Spinal cord (tissue), 10 donors: ENCODE measurements around the gene ADARB1. TPM values are rescaled to one million over a fixed set of nuclear protein-coding genes. Genes with fewer than 3 reads are reported as not detected.
A peak's percentile ranks its signal among the peaks of the same experiment; 100 is the strongest.

Source experiments
- DNase-seq, 6 donors: peaks; one replicate each; pipeline versions ENCODE4 v3.0.0 to v3.0.0-alpha.2; 2013 to 2015; ENCODE audit warnings: low spot score in 6 of 6, low read depth in 4 of 6
- H3K27ac ChIP-seq: one replicate; pipeline ENCODE4 v1.5.1; 2013; ENCODE audit warnings: low read depth, low read length, control low read depth
- H3K27me3 ChIP-seq: one replicate; pipeline ENCODE4 v1.6.1; 2013; ENCODE audit warnings: low read length; ENCODE audit not compliant: control insufficient read depth, insufficient read depth
- H3K36me3 ChIP-seq: one replicate; pipeline ENCODE4 v1.6.1; 2013; ENCODE audit warnings: low read length; ENCODE audit not compliant: control insufficient read depth, insufficient read depth
- H3K4me1 ChIP-seq: one replicate; pipeline ENCODE4 v1.6.1; 2013; ENCODE audit warnings: low read length; ENCODE audit not compliant: control insufficient read depth, insufficient read depth
- H3K4me3 ChIP-seq: one replicate; pipeline ENCODE4 v1.5.1; 2013; ENCODE audit warnings: low read depth, low read length, control low read depth
- H3K9me3 ChIP-seq: one replicate; pipeline ENCODE4 v1.6.1; 2013; ENCODE audit warnings: low read length; ENCODE audit not compliant: control insufficient read depth, insufficient read depth
- WGBS: methylation state at CpG from one replicate; pipeline ENCODE4 v1.1.5; 2013; ENCODE audit warnings: missing lambda C conversion rate; ENCODE audit not compliant: insufficient coverage; 5-methylcytosine and 5-hydroxymethylcytosine counted together
- polyA plus RNA-seq, 2 donors: library from polyadenylated mRNA; unstranded; fragments of 120-200 nt; gene quantifications; one replicate each; pipeline ENCODE4 v1.2.1, GENCODE V29; 2013; ENCODE audit not compliant: insufficient read length in 2 of 2
- total RNA-seq, 2 donors: library from RNA; depleted of rRNA in 1 of 2; stranded (reverse); fragments of 120-200 nt in 1 of 2; fragments of >200 nt in 1 of 2; gene quantifications; one replicate each; pipeline versions ENCODE4 v1.2.3 to v1.2.4, GENCODE V29; 2013 to 2014
- donor health status: healthy.

Gene ADARB1
- total and polyA plus RNA-seq, 4 donors, result 18.2 to 39.4 (median 28.8) TPM

GRCh38 chr21:45246386-45247320 lies 172.3 kb downstream of the ADARB1 start:
- Histone ChIP-seq H3K4me1 (peaks cover 8% of the 10 kb centered on the region), H3K36me3 (no peaks in the 10 kb centered on the region), H3K27me3 (no peaks in the 10 kb centered on the region), H3K4me3 (no peak overlapping the region), H3K9me3 (peaks cover 4% of the 10 kb centered on the region), H3K27ac (no peak overlapping the region)
- 56% methylated on average over 3 of the region's 20 CpGs for WGBS
- peak in 1 of 6 donors; percentile 63 for DNase-seq

DNA sequence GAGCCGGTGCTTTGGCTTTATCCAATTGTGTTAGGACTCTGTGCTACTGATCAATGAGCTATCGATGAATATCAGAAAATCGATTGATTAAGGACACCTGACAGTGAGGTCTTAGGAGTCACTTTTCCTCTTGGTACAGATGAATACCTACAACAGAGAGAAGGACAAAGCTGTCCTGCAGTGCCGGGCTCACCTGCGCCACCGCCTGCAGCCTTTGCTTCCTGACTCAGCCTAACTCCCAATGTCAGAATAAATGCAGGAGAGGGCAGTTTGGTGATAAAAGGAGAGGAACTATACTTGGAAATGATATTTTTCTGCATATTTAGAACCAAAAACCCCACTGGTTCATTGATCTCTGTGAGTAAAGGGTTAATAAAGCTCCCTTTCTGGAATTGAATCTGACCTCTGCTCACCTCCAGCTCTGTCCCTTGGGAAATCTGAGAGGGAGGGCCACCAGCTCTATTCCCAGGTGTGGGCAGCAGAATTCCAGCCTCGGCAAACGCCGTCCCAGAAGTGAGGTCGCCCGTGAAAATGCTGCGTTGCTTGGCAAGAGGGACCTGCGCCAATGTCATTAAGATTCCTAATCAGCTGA lies 174.0 kb downstream of the ADARB1 start:
- peaks cover 2% of the 10 kb centered on the region for H3K9me3 ChIP-seq
- H3K4me3 ChIP-seq, result no peak overlapping the region
- H3K27ac ChIP-seq, result no peak overlapping the region
- DNase-seq, result peak in 1 of 6 donors; percentile 10
- WGBS, result 21% methylated on average over 8 of the region's 13 CpGs
- no peaks in the 10 kb centered on the region for H3K27me3 ChIP-seq
- H3K4me1 ChIP-seq, result peaks cover 8% of the 10 kb centered on the region
- no peaks in the 10 kb centered on the region for H3K36me3 ChIP-seq

DNA sequence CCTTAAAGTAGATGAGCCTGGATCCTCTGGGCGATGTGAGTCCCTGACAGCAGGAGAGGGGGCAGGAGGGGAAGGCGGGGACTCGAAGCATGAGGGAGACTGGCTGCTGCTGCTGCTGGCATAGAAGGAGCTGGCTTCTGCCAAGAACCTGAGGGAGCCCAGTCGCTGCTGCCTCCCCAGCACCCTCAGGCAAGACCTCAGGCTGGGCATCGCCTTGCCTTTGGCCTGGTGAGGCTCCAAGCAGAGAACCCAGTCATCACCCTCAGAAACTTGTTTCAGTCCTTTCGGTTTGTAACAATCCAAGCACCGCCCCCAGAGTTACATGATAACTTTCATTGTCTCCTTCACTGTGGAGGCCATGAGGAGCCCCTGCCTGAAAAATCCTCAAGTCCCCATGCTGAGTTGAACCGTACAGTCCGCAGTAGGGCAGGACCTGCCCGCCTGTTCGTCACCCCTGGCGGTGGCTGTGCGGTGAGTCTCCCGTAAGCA lies 174.6 kb downstream of the ADARB1 start:
- H3K4me3 ChIP-seq, result no peak overlapping the region
- H3K4me1 ChIP-seq, result peaks cover 8% of the 10 kb centered on the region
- peak in 2 of 6 donors; percentile 66 to 69 for DNase-seq
- 48% methylated on average over 14 of the region's 14 CpGs for WGBS
- no peaks in the 10 kb centered on the region for H3K27me3 ChIP-seq
- H3K9me3 ChIP-seq, result no peaks in the 10 kb centered on the region
- no peaks in the 10 kb centered on the region for H3K36me3 ChIP-seq
- no peak overlapping the region for H3K27ac ChIP-seq

- H3K27ac ChIP-seq, result no peak overlapping the region
- no peaks in the 10 kb centered on the region for H3K36me3 ChIP-seq
- no peak for DNase-seq
- no peaks in the 10 kb centered on the region for H3K27me3 ChIP-seq
- peaks cover 8% of the 10 kb centered on the region for H3K4me1 ChIP-seq
- no peak overlapping the region for H3K4me3 ChIP-seq
- 92% methylated on average over 6 of the region's 6 CpGs for WGBS
- H3K9me3 ChIP-seq, result no peaks in the 10 kb centered on the region
Measured at GRCh38 chr21:45249626-45250025, 175.2 kb downstream of the ADARB1 start.

DNA sequence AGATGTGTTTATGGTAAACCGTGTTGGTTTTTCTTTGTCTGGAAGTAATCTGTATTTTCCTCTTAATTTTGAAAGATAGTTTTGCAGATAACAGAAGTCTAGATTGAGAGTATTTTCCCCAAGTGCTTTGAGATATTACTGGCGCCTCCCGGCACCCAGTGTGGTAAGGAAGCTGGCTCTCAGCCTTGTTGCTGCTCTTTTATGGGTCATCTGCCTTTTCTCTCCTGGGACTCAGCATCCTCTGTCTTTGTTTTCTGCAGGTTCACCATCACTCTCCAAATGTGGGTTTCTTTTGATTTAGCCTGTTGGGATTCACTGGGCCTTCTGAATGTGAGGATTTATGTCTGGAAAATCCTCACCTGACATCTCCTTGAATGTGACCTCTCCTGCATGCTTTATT lies 175.9 kb downstream of the ADARB1 start:
- WGBS, result 100% methylated on average over 2 of the region's 3 CpGs
- Histone ChIP-seq H3K9me3 (no peaks in the 10 kb centered on the region), H3K27me3 (no peaks in the 10 kb centered on the region), H3K4me3 (no peak overlapping the region), H3K36me3 (no peaks in the 10 kb centered on the region), H3K27ac (no peak overlapping the region), H3K4me1 (peaks cover 8% of the 10 kb centered on the region)
- DNase-seq, result no peak

DNA sequence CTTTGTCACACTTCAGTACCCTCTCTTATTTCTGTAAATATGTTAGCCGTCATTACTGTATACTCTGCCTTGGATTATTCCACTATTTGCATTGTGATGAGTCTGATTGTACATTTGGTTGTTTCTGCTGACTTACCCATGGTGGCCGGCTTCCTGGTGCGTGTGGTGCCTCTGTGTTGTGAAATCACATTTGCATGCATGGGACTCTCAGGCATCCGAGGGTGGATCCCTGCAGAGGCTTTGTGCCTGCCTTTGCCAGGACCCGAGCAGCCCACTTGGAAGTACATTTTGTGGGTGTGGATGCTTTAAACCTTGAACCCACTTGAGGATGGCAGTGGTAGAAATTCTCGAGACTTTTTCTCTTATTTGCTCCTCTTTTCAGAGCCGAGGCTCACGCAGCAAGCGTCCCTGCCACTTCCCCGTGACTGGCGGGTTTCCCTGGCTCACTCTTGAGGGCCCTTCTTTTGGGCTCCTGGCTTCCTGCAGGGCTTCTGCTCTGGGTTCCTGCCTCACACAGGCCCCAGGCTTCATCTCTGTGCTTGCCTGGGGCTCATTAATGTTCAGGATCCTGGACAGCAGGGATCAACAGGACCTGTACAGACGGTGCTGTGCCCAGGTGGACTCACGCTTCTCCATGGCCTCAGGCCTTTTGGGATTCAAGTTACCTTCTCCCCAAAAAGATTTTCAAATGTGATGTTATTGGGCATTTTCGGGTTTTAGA lies 176.7 kb downstream of the ADARB1 start:
- H3K27ac ChIP-seq, result no peak overlapping the region
- H3K9me3 ChIP-seq, result no peaks in the 10 kb centered on the region
- no peaks in the 10 kb centered on the region for H3K36me3 ChIP-seq
- no peaks in the 10 kb centered on the region for H3K27me3 ChIP-seq
- H3K4me3 ChIP-seq, result no peak overlapping the region
- DNase-seq, result no peak
- peaks cover 8% of the 10 kb centered on the region for H3K4me1 ChIP-seq
- WGBS, result 78% methylated on average over 10 of the region's 14 CpGs

GRCh38 chr21:45251635-45252447 lies 177.5 kb downstream of the ADARB1 start:
- Histone ChIP-seq H3K27me3 (no peaks in the 10 kb centered on the region), H3K27ac (no peak overlapping the region), H3K4me1 (peaks cover 14% of the 10 kb centered on the region), H3K9me3 (no peaks in the 10 kb centered on the region), H3K36me3 (peaks cover 3% of the 10 kb centered on the region), H3K4me3 (no peak overlapping the region)
- DNase-seq, result no peak
- 95% methylated on average over 25 of the region's 28 CpGs for WGBS

- Histone ChIP-seq H3K36me3 (peaks cover 5% of the 10 kb centered on the region), H3K27ac (no peak overlapping the region), H3K4me1 (peaks cover 19% of the 10 kb centered on the region), H3K27me3 (no peaks in the 10 kb centered on the region), H3K4me3 (no peak overlapping the region), H3K9me3 (no peaks in the 10 kb centered on the region)
- no peak for DNase-seq
- 85% methylated on average over 9 of the region's 13 CpGs for WGBS
Measured at GRCh38 chr21:45252448-45252925, 178.1 kb downstream of the ADARB1 start.

DNA sequence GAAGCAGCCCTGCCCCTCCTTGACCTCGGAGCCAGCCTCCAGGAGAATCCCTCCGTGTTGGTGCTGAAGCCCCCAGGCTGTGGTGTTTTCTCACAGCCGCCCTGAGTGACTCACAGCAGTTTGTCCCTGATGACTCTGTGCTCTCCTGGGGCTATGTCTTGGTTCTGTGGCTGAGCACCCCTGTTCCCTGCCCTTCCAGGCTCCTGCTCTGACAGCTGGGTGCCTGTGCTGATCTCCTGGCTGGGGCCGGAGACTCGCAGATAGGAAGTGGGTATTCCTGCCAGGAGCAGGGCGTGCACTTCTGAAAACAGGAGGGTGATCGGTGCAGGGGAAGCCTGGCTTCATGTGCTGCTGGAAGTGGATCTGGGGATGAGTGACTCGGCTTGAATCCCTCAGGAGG lies 178.8 kb downstream of the ADARB1 start:
- no peak for DNase-seq
- Histone ChIP-seq H3K4me3 (no peak overlapping the region), H3K27ac (no peak overlapping the region), H3K27me3 (no peaks in the 10 kb centered on the region), H3K36me3 (peaks cover 6% of the 10 kb centered on the region), H3K9me3 (no peaks in the 10 kb centered on the region), H3K4me1 (peaks cover 26% of the 10 kb centered on the region)
- WGBS, result 76% methylated on average over 7 of the region's 8 CpGs
